WTC11 (cell line): ENCODE measurements around the gene SCO2. TPM values are rescaled to one million over a fixed set of nuclear protein-coding genes. Genes with fewer than 3 reads are reported as not detected.

Experiments
- ARID4B ChIP-seq: sonication (generic); formaldehyde crosslinking; IDR thresholded peaks from 2 replicates; pipeline ENCODE4 v1.8.0; 2023; ENCODE audit warnings: missing genetic modification reagents, mild to moderate bottlenecking, borderline replicate concordance
- ATF1 ChIP-seq: sonication (generic); formaldehyde crosslinking; IDR thresholded peaks from 2 replicates; pipeline ENCODE4 v1.8.1; 2023; ENCODE audit warnings: mild to moderate bottlenecking, moderate library complexity, missing genetic modification reagents
- ATF2 ChIP-seq: sonication (generic); formaldehyde crosslinking; IDR thresholded peaks from 2 replicates; pipeline ENCODE4 v1.8.1; 2022; ENCODE audit warnings: low read depth, missing genetic modification reagents, borderline replicate concordance
- ATF3 ChIP-seq: sonication (generic); formaldehyde crosslinking; conservative IDR thresholded peaks from 2 replicates; pipeline ENCODE4 v1.8.1; 2022; ENCODE audit warnings: mild to moderate bottlenecking, missing genetic modification reagents
- E2F4 ChIP-seq: sonication (generic); formaldehyde crosslinking; IDR thresholded peaks from 2 replicates; pipeline ENCODE4 v1.8.1; 2022; ENCODE audit warnings: low read depth, mild to moderate bottlenecking, moderate library complexity, missing genetic modification reagents, borderline replicate concordance
- E2F5 ChIP-seq: sonication (generic); formaldehyde crosslinking; IDR thresholded peaks from 2 replicates; pipeline ENCODE4 v1.8.1; 2022; ENCODE audit warnings: mild to moderate bottlenecking, moderate library complexity, missing genetic modification reagents
- ELF4 ChIP-seq: sonication (generic); formaldehyde crosslinking; IDR thresholded peaks from 2 replicates; pipeline ENCODE4 v1.8.1; 2022; ENCODE audit warnings: low read depth, mild to moderate bottlenecking, moderate library complexity, missing genetic modification reagents
- EMX1 ChIP-seq: fragments of 250-450 bp; sonication (Bioruptor Pico); IDR thresholded peaks from 2 replicates; pipeline ENCODE4 v1.8.0; 2021; ENCODE audit warnings: mild to moderate bottlenecking
- ESRRA ChIP-seq: sonication (generic); formaldehyde crosslinking; IDR thresholded peaks from 2 replicates; pipeline ENCODE4 v1.8.1; 2022; ENCODE audit warnings: mild to moderate bottlenecking, missing genetic modification reagents, borderline replicate concordance
- FOXK1 ChIP-seq: sonication (generic); formaldehyde crosslinking; IDR thresholded peaks from 2 replicates; pipeline ENCODE4 v1.8.0; 2022; ENCODE audit warnings: mild to moderate bottlenecking, moderate library complexity, missing genetic modification reagents
- HMGA2 ChIP-seq: fragments of 250-450 bp; sonication (Bioruptor Pico); IDR thresholded peaks from 2 replicates; pipeline ENCODE4 v1.4.0; 2021; ENCODE audit warnings: mild to moderate bottlenecking, moderate library complexity
- MLX ChIP-seq: sonication (generic); formaldehyde crosslinking; IDR thresholded peaks from 2 replicates; pipeline ENCODE4 v1.8.1; 2023; ENCODE audit warnings: mild to moderate bottlenecking, missing genetic modification reagents, moderate library complexity
- NR1H2 ChIP-seq: sonication (generic); formaldehyde crosslinking; IDR thresholded peaks from 2 replicates; pipeline ENCODE4 v1.9.0; 2021; ENCODE audit warnings: mild to moderate bottlenecking, moderate library complexity, missing genetic modification reagents
- NR3C1 ChIP-seq: sonication (generic); formaldehyde crosslinking; conservative IDR thresholded peaks from 2 replicates; pipeline ENCODE4 v1.8.1; 2023; ENCODE audit warnings: low read depth, mild to moderate bottlenecking, missing genetic modification reagents
- PRDM15 ChIP-seq: sonication (generic); formaldehyde crosslinking; IDR thresholded peaks from 2 replicates; pipeline ENCODE4 v1.8.0; 2022; ENCODE audit warnings: missing genetic modification reagents
- RORB ChIP-seq: fragments of 250-450 bp; sonication (Bioruptor Pico); IDR thresholded peaks from 2 replicates; pipeline ENCODE4 v1.9.0; 2021; ENCODE audit warnings: mild to moderate bottlenecking
- TEAD4 ChIP-seq: sonication (generic); formaldehyde crosslinking; IDR thresholded peaks from 2 replicates; pipeline ENCODE4 v1.8.0; 2022; ENCODE audit warnings: mild to moderate bottlenecking, missing genetic modification reagents
- ZMAT4 ChIP-seq: fragments of 250-450 bp; sonication (Bioruptor Pico); IDR thresholded peaks from 2 replicates; pipeline ENCODE4 v1.9.0; 2021; ENCODE audit warnings: mild to moderate bottlenecking
- ZNF423 ChIP-seq: fragments of 250-450 bp; sonication (Bioruptor Pico); IDR thresholded peaks from 2 replicates; pipeline ENCODE4 v2.1.2; 2022; ENCODE audit warnings: mild to moderate bottlenecking, moderate library complexity
- ZNF425 ChIP-seq: fragments of 250-450 bp; sonication (Bioruptor Pico); conservative IDR thresholded peaks from 2 replicates; pipeline ENCODE4 v1.9.0; 2021; ENCODE audit warnings: mild to moderate bottlenecking
- total RNA-seq: library from RNA; stranded (reverse); gene quantifications from 3 replicates; pipeline ENCODE4 v1.2.3, GENCODE V29; 2021

The SCO2 gene
- total RNA-seq, 1 experiment from 2014 or later: not detected

- TF ChIP-seq ELF4 (CRISPR knock-in tag) (no peak), ATF2 (CRISPR knock-in tag) (no peak), ZNF425 (no peak), ZMAT4 (CRISPR knock-in tag) (no peak), RORB (no peak), ZNF423 (CRISPR knock-in tag) (no peak), ARID4B (CRISPR knock-in tag) (peak; percentile 90; the same call in 1 of the 2 replicates), TEAD4 (CRISPR knock-in tag) (0 out of 2 replicates have a peak, but pooled peaks have one; percentile 23), EMX1 (no peak), MLX (no peak), NR1H2 (CRISPR knock-in tag) (no peak), FOXK1 (CRISPR knock-in tag) (peak; percentile 92), PRDM15 (CRISPR knock-in tag) (no peak), NR3C1 (CRISPR knock-in tag) (no peak), E2F5 (CRISPR knock-in tag) (peak; percentile 94), ATF3 (CRISPR knock-in tag) (0 out of 2 replicates have a peak, but pooled peaks have one; percentile 23), ESRRA (CRISPR knock-in tag) (no peak), HMGA2 (CRISPR knock-in tag) (peak; percentile 22; the same call in 1 of the 2 replicates), E2F4 (CRISPR knock-in tag) (peak; percentile 86), ATF1 (CRISPR knock-in tag) (peak; percentile 43; the same call in 1 of the 2 replicates)
Measured at GRCh38 chr22:50507991-50508884, 17.2 kb downstream of the SCO2 start, which contains the start of gene NCAPH2 (continued).
